Measurements from ENCODE around the gene EPHA4.

- TF ChIP-seq CTCF (IDR thresholded peaks at IDR 0.05) (no peak), POLR2A (IDR thresholded peaks at IDR 0.05) (no peak)
Measured at GRCh38 chr2:221425891-221426290, 146.2 kb downstream of the EPHA4 start.

Measured in Peyer's patch (tissue), 4 donors.